RPMI8226 (cell line): Measurements from ENCODE around the gene S100A1.

Source experiments
- DNase-seq: peaks from one replicate; pipeline ENCODE4 v3.0.0-alpha.2; 2015

The S100A1 gene

DNA sequence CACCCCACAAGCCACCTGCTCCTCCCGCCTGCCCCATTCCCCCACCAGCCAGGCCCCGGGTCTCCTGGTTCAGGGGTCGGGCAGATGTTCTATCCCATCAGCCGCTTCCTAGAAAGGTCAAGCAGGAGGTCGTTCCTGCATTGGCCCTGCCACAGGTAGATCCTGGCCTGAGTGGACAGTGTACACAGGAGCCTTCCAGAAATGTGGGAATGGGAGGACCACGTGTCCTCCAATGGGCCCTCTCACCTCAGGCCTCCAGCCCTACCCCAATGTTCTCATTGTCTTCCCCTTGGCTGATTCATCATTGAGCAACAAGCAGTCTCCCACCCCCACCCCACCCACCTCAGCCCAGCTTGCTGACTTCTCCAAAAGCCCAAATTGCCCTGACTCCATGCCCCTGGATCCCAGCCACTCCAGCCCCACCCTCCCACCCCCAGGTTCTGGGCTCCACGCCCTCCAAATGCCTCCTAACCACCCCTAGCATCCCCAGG, 17.4 kb upstream of the S100A1 start:
- DNase-seq: no peak

DNA sequence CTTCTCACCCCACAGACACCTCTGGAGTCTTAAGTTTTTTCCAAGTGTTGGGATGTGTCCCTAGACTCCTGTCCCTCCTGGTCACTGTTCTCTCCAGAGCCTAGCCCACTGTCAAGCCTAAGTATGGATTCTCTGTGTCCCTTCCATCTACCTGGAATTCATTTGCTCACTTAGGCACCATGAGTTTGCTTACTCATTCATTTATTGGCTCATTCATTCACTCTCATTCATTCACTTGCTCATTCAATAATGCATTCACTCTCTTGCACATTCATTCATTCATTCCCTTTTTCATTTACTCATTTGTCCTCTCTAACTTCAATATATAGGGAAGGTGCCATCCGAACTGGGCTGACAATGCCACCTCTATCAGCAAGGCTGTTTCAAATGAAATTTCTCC, 16.9 kb upstream of the S100A1 start:
- DNase-seq: no peak

DNA sequence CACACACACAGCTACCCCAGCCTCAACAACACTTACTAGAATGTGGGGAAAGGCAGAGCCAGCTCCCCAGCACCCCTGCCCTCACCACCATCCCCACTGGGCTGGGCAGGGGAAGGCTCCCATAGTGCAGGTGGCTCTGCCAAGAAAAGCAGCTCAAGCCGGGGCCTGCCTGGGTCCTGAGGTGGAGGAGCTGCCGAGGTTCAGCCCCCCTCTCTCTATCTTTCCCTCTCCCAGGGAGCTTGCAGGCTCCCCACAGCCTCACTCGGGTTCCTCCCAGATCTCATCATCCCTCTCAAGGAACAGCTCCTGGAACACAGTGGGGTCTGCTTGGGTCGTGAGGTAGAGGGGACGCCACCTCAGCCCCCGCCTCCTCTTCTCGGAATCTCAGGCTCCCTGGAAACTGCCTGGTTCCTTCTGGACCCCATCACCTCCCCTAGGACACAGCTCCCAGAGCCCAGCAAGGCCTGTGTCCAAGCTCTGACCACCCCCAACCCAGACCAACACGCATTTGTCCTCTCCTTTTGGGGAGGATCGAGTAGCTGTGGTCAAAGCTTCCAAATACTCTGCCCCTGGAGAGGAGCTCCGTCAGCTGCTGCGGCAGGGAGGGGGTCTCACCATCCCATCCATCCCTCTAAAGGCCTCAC, 16.0 kb upstream of the S100A1 start:
- DNase-seq: no peak

DNA sequence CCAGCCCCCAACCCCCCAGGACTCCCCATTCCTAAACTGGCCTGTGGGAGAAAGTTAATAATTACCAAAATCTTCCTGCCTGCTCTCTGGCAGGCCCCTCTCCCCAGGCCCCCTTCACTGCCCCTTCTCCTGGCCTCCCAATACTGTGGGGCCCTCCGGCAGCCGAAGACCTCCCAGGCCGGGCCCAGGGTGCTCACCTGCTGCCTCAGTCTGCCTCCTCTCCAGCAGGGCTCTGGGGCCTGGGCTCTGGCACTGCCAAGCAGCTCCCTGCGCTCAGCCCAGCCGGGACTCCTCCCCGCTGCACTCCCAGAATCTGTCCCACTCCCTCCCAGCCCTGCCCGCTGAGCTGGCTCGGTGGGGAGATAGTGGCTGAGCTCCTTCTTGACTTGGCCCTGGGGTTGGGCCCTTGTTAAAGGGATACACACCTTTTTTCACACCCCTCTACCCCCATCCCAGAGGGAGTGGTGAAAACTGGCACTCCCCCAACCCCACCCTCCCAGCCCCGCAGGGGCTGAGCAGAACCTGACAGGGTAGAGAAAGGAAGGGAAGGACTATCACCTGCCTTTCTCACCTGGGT, 15.4 kb upstream of the S100A1 start, which contains the start of gene S100A16:
Gene S100A16, minus strand, starts transcription at position 383 of the 577 bp plus-strand sequence. CDS start 4,986 bp downstream, outside the sequence.
- no peak for DNase-seq

DNA sequence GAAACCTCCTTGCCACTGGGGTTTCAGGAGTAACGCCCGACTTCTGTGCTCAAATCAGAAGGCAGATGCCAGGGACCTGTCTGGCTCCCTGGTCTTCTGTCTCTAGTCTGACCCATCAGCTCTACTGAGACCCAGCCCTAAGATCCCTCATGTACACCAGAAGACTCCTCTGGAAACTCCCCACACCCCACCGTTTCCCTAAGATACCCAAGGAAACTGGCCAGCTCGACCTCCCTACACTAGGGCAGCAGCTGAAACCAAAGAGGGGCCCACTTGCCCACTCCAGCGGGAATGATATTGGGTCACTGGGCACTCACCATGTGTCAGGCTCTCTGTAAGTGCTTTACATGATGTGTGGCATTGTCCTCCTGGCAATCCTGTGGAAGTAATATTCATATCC, 14.8 kb upstream of the S100A1 start:
- no peak for DNase-seq

DNA sequence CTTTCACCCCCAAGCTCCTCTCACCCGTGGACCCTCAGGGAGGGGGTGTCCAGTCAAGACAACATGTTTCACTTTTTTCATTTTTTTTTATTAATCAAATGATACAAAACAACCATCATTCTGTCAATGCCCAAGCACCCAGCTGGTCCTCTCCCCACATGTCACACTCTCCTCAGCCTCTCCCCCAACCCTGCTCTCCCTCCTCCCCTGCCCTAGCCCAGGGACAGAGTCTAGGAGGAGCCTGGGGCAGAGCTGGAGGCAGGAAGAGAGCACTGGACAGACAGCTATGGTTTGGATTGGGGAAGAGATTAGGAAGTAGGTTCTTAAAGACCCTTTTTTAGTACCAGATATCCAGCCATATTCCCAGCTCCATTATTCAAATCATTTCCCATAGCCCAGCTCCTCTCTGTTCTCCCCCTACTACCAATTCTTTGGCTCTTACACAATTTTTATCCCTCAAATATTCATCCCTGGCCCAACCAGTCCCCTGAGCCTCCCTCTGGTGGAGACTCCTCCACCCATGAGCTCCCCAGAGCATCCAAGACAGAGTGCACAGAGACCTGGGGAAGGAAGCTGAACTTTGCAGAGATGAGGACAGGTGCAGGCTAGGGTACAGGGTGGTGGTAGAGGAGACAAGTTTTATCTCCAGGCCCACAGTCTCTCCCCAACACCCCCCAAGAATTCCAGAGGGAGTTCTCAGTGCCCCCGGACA, 13.9 kb upstream of the S100A1 start:
- no peak for DNase-seq

DNA sequence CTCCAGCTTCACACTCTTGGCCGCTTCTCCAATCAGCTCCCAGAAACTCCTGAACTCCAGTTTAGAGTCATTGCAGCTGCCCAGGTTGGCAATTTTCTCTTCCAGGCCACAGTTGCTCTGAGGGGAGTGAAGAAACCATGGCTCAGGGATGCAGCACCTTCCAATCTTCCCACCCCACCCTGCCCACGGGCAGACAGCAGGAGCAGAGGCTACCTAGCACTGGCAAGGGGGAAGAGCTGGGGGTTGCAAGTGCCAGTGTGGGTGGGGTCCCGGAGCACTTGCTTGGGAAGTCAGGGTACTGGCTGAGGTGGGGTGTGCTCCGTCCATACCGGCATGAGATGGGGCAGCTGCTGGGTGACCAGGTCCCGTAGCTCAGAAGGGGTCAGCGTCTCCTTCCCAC, 13.3 kb upstream of the S100A1 start:
- no peak for DNase-seq

DNA sequence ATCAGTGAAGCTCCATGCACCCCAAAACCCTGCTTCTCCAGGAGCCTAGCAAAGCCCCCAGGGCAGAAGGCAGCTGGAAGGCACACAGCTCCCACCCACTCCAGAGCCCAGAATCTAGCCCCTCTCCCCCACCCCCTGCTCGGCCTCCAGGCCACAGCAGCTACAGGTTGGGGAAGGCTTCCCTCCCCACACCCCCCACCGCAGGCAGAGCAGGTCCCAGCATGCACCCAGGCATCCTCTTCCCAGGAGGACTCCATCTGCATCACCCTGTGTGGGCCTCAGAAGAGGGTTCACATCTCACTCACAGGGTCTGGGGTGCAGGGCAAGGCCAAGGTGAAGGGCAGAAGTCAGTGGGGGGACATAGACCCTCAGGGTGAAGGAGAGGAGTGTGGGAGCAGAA, 12.8 kb upstream of the S100A1 start:
- no peak for DNase-seq

DNA sequence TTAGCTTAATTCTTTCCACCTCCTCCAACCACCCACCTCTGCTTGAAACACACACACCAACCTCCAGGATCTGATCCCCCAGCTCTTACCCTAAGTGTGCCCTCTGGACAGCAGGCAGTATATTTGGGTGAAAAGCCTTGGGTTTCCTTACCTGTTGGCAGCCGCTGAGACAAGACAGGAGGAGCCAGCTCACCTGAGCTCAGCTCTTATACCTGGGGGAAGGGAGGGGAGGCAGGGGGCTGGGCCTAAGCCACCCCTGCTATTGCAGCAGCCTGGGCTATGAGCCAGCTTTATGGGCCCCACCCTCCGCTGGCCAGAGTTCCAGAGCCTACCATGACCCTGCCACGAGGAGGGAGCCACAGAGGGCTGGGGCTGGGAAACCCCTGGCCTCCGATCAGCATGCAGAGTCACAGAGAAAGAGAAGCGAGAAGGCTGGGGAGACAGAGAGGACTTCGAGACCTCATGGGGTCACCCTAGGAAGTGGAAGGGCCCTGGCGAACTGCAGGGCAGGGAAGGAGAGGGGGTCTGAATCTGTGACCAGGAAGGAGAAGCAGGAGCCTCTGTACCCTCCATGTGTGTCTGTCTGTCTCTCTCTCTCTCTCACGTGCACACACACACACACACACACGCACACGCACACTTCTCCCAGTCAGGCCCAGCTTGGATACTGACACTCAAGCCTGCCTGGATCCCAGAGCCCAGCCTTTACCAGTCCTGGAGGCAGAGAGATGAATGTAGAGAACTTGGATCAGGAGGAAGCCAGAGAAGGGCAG, 11.9 kb upstream of the S100A1 start, which contains the start of gene S100A14:
Gene S100A14, minus strand, starts transcription at position 182 of the 773 bp plus-strand sequence. CDS start 467 bp downstream, outside the sequence.
- no peak for DNase-seq

DNA sequence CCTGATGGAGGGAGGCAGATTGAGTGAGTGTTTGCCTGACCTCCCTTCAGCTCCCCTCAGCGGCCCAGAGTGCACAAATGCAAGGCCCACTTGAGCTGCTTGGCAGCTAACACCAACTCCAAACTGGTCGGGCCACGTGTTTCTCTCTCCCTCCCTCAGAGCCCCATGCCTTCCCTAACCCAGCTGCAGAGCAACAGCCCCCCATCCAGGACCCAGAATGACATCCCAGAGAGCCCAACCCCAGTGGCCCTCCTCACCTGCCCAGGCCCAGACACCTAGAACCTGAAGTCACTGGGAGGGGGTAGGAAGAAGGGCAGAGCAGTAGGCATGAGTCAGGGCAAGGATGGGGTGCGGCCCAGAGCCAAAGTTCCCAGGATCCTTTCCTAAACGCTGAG, 11.3 kb upstream of the S100A1 start:
- no peak for DNase-seq

DNA sequence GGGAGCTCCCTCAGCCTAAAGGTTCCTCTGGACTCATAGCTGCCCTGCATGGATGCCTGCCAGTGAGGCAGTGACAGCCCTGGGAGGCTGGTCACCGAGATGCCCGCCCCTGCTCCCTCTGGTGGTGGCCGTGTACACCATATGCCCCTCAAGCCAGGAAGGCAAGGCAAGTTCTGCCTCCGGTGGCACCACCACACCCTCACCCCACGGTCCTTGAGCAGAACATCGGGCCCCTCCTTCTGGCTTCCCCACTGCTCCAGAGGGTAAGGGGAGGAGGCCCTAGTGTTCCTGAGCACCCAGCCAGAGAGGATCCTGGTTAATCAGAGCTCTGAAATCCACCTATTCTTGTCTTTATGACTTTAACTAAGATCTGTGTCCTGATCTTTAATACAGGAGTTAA, 10.6 kb upstream of the S100A1 start:
- no peak for DNase-seq

DNA sequence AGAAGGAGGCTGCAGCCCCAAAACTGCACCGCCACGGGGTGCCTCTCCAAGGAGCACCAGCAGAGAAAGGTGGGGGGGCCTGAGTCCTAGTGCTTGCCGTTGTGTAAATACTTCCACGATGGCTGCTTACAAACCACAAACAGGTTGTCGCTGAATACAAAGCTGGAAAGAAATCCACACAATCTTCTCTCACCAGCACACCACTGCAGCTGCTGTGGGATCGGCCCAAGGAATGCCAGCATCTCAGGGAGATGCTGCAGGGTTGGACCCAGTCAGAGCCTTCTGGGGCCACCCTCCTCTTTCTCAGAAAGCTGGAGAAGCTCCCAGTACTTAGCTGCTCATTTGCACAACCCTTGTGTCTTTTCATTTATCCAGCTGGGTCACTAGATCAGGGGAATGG, 9.1 kb upstream of the S100A1 start:
- DNase-seq: no peak

DNA sequence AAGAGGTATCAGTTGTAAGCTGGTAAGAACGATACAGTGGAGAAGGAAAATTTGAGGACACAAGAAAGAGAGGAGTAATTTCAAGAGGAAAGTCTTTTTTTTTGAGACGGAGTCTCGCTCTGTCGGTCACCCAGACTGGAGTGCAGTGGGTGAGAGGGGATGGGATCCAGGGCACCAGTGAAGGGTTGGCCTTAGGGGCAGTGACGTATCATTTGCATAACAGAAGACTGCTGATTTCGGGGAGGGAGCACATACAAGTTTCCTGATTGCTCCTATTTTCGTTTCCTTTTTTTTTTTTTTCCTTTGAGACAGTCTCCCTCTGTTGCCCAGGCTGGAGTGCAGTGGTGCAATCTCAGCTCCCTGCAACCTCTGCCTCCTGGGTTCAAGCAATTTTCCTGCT, 5.1 kb upstream of the S100A1 start:
- no peak for DNase-seq

DNA sequence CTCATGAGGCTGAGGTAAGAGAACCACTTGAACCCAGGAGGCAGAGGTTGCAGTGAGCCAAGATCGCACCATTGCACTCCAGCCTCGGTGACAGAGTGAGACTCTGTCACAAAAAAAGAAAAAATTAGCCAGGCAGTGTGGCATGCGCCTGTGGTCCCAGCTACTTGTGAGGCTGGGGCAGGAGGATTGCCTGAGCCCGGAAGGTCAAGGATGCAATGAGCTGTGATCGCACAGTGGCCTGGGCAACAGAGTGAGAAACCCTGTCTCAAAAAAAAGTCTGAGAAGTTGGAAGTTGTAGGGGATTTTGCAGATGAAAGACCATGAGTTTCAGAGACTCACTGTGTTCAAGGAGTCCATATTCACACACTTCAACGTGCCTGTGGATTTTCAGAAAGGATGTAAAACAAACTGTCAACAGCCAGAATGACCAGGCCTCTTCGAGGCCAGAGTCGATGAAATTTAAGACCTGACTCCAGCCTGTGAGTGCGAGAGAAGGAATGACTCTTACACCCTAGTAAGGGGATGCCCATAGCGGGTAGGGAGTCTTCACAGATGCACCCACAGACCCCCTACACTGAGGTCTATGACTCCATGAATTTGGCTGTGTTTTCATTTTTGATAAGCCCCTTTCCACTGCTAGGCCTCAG, 3.1 kb upstream of the S100A1 start:
- no peak for DNase-seq

DNA sequence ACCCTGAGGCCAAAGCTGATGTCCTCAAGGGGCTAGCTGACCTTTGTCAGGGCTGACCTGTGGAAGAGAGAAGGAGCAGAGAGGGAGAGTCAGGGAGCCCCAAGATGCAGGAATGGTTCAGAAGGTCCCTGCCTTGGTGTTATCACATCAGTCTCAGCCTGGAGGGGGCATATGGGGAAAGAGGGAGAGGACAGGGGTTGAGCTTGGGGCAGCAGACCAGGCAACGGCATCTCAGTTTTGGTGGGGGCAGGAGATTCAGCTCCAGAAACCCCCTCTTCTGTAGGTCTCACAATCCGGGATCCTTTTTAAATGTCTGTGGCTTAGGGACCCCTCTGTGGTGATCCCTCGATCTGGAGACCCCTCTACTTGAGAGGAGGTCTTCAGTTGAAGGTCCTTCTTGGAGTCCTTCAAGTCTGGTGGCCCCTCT, 1.7 kb upstream of the S100A1 start:
- no peak for DNase-seq

DNA sequence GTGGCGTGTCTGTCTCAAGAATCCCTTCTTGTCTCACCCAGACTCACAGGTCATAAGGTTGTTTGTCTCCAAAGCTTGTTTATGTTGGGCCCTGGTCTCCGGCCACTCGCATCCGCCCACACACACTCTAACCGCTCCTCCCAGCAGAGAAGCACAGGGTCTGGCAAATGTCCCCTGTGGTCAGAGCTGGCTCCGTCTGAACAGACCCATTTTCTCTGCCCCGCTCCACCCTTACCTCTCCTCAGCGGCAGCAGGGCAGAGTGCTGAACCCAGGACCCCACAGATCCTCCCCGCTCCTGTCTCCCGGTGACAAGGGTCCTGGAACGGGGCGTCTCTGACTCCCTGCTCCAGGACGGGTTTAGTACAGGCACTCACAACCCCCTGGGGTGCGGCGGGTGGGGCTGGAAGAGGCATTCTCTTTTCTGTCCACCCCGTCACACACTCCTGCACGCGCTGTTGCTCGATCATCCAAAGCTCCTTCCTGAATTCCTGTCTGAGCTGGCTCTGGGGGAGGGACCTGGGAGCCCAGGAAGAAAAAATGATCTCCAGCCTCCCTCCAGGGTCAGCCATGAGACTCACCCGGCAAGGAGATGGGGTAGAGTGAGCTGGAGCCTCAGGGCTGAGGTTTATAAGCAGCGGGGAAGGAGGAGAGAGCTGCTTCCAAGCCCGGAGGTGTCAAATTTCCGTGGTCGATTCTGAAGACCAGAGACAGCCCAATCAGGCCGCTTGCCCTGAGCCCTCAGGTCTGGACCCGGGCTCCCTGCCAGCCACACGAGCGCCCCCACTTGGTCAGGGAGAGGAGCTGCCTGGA, 1.1 kb upstream of the S100A1 start, which contains the start of gene S100A13:
Gene S100A13, minus strand, starts transcription at position 602 of the 811 bp plus-strand sequence. CDS start 1,033 bp downstream, outside the sequence.
- peak; percentile 18 for DNase-seq

DNA sequence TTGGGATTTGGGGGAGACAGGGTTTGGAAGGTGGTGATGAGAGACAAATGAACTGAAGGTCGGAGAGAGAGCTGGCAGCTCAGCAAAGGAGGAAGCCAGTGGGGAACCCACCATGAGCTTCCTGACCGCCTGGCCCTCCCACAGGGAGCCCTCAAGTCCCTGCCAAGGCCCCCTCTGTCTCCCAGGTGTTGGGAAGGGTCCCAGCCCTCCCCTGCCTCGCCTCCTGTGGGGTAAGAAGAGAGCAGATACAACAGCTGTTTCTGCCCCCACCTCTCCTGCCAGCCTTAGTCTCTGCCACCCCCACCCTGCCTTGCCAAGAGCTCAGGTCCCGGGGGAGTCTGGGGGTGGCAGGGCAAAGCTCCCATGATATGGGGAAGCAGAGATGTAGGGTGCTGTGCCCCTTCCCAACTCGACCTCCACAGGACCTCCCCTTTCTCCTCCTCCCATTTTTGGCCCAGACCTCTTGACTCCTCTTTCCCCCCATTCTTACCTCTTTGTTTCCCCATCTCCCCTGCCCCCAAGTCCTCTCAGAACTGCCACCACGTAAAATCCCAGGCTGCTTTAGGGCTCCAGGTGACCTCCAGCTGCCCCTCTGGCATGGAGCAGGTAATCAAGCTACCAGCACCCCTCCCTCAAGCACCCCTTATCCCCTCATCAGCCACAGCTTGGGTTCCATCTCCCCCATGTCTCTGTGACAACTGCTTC, 556 bp downstream of the S100A1 start:
- DNase-seq: no peak

DNA sequence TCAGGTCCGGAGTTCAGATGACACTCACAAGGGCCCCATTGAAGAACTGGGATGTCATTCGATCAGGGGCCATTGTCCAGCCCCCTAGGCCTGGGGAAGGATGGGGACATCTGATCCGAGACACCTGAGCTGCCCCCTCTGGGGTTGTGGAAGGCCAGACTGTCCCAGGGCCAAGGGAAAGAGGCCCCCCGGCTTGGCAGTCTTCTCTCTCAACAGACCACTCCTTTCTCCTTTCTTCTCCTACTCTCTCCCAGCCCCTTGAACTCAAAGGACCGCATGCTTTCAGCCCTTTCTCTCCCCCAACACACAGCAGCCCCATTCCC, 1.1 kb downstream of the S100A1 start:
- no peak for DNase-seq

DNA sequence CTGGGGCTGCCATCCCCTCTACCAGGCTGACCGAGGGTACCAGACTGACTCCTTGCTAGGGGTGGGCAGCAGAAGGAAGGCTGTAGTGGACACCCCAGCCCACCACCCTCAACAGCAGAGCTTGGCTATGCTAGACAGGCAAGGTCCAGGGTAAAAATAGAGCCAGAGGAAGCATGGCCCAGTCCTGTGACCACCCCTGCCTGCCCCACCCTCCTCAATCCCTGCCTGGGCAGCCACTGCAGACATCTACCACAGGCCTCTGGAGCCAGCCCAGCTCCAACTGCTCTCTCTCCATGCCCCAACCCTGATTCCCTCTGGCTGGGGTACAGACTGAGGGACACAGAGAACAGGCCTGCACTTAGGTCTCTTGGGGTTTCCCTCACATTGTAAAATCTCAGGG, 1.7 kb downstream of the S100A1 start:
- DNase-seq: no peak

DNA sequence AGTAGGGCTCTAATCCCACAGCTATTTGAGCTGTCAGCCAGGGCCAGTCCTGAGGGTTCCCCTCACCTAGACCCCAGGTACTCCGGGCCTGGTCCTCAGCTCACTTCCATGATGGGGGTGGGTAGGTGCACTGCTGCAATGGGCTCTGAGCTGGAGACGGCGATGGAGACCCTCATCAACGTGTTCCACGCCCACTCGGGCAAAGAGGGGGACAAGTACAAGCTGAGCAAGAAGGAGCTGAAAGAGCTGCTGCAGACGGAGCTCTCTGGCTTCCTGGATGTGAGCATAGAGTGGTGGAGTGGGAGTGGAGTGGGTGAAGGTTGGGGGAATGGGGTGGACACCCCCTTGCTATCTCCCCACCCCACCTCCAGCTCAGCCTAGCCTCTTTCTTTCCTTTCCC, 2.1 kb downstream of the S100A1 start:
- no peak for DNase-seq
